H4 (cell line): ENCODE data around the gene RPS21. TPM values are rescaled to one million over a fixed set of nuclear protein-coding genes. Genes with fewer than 3 reads are reported as not detected.

Experiments used
- DNase-seq: peaks from one replicate; pipeline ENCODE4 v3.0.0-alpha.2; 2015; ENCODE audit warnings: low spot score
- total RNA-seq: library from RNA; depleted of rRNA; stranded (reverse); fragments of >200 nt; shearing (Covaris generic); gene quantifications from 2 replicates; pipeline ENCODE4 v1.2.3, GENCODE V29; 2014

Gene RPS21
- total RNA-seq, 1 experiment from 2014 or later, result 2,204 TPM

- no peak for DNase-seq
Observed at GRCh38 chr20:62410746-62411478, 24.0 kb downstream of the RPS21 start.

DNA sequence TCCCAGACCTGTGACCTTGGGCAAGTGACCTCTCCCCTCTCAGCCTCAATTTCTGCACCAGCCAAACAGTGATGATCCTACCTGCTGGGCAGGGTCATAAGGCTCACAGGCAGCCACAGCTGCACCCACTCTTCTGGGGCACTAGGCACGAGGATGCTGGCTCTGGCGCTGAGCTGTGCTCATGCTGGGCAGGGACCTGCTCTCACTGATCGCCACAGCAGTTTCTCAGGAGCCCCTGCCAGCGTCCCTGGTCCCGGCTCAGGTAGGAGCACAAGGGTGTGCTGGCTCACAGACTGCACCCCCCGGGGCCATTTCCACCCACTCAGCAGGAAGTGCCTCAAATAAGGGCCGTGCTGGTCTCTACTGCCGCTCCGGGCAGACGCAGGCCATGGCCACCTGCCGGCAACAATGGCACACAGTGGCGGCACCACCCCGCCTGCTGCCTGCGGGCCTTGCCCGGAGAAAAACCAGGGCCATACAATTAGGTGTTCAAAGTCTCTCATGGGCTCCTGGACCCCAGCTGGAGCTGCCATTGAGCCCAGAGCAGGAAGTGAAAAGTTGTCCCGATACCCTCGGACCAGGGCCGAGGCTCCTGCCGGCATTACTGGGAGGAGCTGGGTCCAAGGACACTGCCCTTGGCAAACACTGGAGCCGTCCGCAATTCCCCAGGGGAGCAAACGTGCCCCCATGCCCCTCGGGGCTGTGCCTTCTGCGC lies 24.7 kb downstream of the RPS21 start:
- DNase-seq, result no peak

GRCh38 chr20:62412194-62413024 lies 25.5 kb downstream of the RPS21 start:
- no peak for DNase-seq

GRCh38 chr20:62413025-62413570 lies 26.2 kb downstream of the RPS21 start:
- no peak for DNase-seq

DNA sequence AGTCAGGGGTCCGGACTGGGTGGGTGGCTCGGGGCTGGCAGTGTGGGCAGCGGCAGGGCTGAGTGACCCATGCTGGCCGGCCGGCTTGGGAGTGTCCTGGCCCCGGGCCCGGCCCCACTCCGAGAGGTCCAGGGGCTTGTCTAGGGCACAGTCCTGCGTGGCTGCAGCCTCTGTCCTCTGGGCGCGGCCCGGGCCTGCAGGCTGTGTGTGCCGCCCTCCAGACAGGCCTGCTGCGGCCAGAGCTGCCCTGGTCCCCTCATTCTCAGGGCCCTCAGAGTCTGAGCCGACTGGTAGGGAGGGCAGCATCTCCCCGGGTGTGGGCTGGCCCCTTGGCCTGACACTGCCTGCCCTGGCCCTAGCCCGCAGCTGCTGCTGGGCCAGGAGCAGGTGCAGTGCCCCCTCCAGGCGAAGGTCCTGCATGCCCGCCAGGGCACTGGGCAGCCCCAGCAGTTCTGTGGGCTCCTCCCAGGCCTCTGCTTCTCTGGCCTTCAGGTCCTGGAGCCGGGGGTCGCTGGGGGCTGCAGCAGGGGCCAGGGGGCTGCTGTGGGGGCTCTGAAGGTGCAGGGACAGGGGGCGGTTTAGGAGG lies 27.1 kb downstream of the RPS21 start:
- DNase-seq, result no peak

DNA sequence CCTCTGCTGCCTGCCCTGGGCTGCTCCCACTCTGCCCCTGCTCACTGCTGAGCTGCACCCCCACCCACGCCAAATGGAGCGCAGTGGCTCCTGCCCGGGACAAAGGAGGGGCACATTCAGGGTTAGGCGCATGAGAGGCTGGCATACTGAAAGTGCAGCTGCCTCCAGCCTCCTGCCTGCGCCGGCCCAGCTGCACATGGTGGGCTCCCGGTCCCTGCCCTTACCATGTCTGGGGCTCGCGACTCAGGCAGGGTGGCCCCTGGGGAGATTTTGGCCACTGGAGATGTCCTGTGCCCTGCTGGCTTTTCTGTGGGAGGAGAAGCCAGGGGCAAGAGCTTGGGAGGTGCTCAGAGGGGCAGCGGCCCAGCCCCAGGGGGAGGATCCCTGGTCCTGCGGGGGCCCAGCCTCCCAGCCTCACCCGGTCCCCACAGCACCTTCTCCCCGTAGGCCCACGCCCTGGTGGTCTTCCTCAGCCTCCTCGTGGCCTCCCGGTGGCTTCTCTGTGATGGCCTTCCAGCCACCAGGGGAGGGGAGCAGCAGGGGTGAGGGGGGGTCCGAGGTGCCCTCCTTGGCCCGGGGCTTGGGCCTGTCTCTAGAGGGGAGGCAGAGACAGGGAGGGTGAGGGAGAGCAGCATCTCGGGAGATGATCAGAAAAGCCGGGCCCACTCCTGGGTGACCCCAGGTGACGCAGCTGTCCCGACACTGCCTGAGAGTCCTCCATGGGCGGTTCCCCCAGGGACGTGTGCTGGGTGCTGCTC lies 28.6 kb downstream of the RPS21 start:
- DNase-seq, result no peak

- DNase-seq, result no peak
Observed at GRCh38 chr20:62416651-62417637, 30.0 kb downstream of the RPS21 start.

DNA sequence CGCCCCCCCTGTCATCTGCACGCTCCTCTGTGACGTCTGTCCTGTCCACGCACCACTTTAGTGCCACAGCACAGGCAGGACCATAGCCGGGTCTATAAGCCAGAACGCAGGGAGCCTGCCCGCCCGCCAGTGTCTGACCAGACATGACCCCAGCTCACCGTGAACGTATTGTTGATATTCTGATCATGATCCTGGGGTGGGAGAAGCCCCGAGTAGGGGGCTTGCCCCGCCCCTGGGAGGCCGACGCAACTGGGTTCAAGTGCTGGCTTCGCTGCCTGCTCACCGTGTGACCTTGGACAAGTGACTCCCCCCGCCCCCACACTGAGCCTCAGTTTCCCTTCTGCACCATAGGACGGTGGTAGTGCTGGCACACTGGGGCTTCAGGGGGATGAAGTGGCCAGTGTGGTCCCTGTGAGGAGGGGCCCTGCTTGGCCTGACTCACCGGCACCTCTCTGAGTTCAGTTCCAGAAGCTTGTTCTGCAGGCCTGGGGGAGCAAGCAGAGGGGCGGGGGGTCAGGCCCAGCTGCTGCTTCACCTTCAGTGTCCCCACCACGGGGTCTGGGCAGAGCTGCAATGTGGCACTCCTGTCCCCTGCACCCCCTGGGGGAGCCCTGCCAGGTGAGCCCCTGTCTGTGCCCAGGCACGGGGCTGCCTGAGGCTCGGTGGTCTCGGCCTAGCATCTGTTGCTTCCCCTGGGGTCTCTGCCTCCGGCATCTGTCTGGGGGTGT lies 31.2 kb downstream of the RPS21 start:
- no peak for DNase-seq

- DNase-seq, result no peak
Observed at GRCh38 chr20:62418709-62419487, 32.0 kb downstream of the RPS21 start.

GRCh38 chr20:62419759-62420158 lies 32.9 kb downstream of the RPS21 start:
- DNase-seq, result no peak

DNA sequence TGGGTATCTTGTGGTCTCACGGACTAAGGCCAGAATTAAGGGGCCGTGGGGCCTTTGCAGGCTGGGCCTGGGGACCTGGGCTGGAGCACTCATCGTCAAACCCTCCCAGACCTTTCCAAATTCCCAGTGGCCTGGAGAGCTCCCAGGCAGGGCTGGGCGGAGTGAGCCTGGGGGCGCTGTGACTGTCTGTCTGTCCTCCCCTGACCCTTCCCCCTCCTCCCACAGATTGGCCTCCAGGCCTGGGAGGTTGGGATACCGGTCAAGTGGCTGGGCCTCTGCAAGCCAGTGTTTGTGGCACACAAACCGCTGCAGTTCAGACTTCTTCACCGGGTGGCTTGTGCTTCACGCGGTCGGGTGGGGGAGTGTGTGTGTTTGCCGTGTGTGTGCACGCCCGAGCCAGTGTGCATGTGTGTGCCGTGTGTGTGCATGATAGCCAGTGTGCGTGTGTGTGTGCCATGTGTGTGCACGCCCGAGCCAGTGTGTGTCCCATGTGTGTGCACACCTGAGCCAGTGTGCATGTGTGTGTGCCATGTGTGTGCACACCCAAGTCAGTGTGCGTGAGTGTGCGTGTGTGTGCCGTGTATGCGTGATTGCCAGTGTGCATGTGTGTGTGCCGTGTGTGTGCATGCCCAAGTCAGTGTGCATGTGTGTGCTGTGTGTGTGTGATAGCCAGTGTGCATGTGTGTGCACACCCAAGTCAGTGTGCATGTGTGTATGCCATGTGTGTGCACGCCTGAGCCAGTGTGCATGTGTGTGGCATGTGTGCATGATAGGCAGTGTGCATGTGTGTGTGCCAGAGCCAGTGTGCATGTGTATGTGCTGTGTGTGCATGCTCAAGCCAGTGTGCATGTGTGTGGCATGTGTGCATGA lies 34.2 kb downstream of the RPS21 start:
- no peak for DNase-seq

DNA sequence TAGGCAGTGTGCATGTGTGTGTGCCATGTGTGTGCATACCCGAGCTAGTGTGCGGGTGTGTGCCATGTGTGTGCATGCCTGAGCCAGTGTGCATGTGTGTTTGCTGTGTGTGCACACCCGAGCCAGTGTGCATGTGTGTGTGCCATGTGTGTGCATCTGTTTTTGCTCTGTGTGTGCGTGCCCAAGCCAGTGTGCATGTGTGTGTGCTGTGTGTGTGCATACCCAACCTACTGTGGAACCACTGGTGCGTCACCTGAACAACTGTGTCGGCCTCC lies 34.8 kb downstream of the RPS21 start:
- no peak for DNase-seq

- DNase-seq, result no peak
Observed at GRCh38 chr20:62422636-62423325, 35.9 kb downstream of the RPS21 start.

DNA sequence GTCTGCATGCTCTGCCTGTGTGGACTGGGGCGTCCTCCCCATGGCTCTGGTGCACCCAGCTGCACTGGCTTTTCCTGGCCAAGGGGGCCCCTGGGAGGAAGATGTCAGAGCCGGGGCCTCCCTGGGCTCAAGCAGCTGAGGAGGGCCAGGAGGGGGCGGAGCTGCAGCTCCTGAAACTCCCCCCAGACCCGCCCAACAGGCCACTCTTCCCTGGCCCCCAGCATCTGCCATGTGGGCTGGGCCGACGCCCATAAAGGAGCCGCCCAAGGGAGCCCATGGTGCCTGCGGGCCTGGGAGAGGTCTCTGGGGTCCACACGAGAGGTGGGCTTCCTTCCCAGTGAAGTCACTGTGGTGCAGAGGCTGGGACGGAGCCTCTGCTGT lies 36.4 kb downstream of the RPS21 start:
- no peak for DNase-seq

DNA sequence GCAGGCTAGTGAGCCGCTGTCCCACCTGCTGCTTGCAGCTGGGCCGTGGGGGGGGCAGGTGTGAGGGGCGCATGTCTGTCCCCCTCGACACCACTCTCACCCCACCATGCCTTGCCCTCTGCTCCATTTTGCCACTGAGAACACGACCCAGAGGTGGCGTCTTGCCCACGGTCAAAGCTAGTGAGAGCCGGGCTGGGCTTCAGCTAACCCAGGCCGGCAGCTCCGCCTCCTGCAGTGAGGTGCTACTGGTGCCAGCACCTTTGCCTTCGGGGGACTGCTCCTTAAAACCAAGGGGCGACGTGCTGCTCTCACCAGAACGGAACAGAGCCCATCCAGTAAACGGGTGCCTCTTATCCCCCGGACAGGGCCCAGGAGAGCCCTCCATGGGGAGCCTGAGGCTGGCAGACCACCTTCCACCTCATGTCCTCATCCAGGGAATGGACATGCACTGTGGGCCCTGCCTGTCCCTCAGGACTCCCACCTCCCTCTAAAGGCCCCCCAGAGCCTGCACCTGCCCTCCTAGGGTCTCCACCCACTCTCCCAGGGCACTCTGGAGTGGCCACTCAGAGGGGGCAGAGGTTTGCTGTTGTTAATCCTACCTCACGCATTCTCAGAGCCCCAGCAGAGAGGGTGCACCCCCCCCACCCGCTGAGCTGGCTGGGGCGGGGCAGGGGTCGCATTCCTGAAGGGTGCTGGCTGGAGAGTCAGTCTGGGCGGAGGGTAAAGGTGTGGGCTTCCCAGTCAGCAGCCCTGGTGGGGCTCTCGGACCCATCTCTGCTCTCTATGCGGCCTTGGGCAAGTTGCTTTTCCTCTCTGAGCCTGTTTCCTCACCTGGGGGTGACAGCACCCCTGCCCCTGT lies 37.6 kb downstream of the RPS21 start:
- DNase-seq, result no peak
